Nephron progenitor cell (in vitro differentiated cells): ENCODE measurements around the gene TTC3.

Experiments used
- DNase-seq: peaks from one replicate; pipeline ENCODE4 v3.0.0; 2021
- H3K27ac Mint-ChIP-seq: 2 replicates; pipeline ENCODE4 v1.8.0; 2021; ENCODE audit warnings: mild to moderate bottlenecking, moderate library complexity, mixed read lengths
- H3K27me3 Mint-ChIP-seq: 2 replicates; pipeline ENCODE4 v1.8.0; 2021; ENCODE audit warnings: mild to moderate bottlenecking, low read depth, mixed read lengths; ENCODE audit not compliant: poor library complexity
- H3K36me3 Mint-ChIP-seq: 2 replicates; pipeline ENCODE4 v1.8.0; 2021; ENCODE audit warnings: low read depth, mixed read lengths
- H3K4me1 Mint-ChIP-seq: 2 replicates; pipeline ENCODE4 v1.8.0; 2021; ENCODE audit warnings: mixed read lengths
- H3K4me3 Mint-ChIP-seq: 2 replicates; pipeline ENCODE4 v1.8.0; 2021; ENCODE audit warnings: mild to moderate bottlenecking, moderate library complexity, mixed read lengths
- H3K9me3 Mint-ChIP-seq: 2 replicates; pipeline ENCODE4 v1.8.0; 2021; ENCODE audit warnings: mild to moderate bottlenecking, moderate library complexity, mixed read lengths
- CTCF ChIP-seq: fragments of 200-600 bp; sonication (generic); IDR thresholded peaks from 2 replicates; pipeline ENCODE4 v1.5.0; 2021; ENCODE audit warnings: antibody characterized with exemption

Gene TTC3

DNA sequence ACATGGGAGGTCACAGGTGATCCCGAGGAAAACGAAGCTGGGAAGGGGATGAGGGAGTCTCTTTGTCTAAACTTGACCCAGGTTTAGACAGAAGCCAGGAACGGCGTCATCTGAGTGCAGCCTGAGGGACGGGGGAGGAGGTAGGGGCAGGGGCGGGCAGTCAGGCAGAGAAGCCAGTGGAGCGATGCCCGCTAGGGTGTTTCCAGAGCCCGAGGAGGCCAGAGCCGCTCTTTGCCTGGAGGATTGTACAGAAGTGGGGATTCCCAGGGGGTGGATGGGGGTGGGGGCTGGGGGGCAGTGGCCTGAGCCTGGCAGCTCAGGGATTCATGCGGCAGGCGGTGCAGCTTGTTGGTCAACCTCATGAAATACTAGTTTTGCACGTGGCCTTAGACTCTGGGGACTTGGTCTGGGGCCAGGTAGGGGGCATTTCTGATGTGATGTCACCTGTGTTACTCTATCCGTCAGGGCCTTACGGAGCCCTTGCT lies 135.7 kb downstream of the TTC3 start:
- Mint-ChIP-seq H3K36me3 (peaks cover 37% of the 10 kb centered on the region), H3K4me3 (no peak overlapping the region), H3K9me3 (peaks cover 35% of the 10 kb centered on the region), H3K4me1 (peaks cover 24% of the 10 kb centered on the region), H3K27ac (no peak overlapping the region), H3K27me3 (peaks cover 3% of the 10 kb centered on the region)
- DNase-seq, result peak; percentile 46
- no peak for TF ChIP-seq CTCF

DNA sequence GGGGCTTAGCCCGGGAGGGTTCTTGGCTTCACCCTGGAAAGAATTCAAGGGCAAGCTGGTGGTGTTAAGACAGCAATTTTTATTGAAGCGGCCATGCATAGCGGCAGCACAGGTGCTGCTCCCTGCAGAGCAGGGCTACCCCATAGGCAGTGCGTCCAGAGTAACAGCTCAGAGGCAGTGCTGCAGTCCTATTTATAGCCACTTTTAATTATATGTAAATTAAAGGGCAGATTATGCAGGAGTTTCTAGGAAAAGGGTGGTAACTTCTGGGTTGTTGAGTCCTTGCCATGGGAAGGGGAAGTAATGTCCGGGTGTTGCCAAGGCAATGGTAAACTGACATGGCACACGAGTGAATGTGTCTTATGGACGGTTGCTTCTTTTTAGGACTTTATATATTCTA lies 137.1 kb downstream of the TTC3 start:
- H3K36me3 Mint-ChIP-seq, result peaks cover 25% of the 10 kb centered on the region
- peaks cover 35% of the 10 kb centered on the region for H3K9me3 Mint-ChIP-seq
- peaks cover 16% of the 10 kb centered on the region for H3K4me1 Mint-ChIP-seq
- no peak overlapping the region for H3K27ac Mint-ChIP-seq
- no peak for DNase-seq
- peaks cover 3% of the 10 kb centered on the region for H3K27me3 Mint-ChIP-seq
- no peak overlapping the region for H3K4me3 Mint-ChIP-seq
- no peak for TF ChIP-seq CTCF

GRCh38 chr21:37210799-37211198 lies 137.7 kb downstream of the TTC3 start:
- Mint-ChIP-seq H3K4me3 (no peak overlapping the region), H3K4me1 (peaks cover 16% of the 10 kb centered on the region), H3K27me3 (peaks cover 3% of the 10 kb centered on the region), H3K36me3 (peaks cover 21% of the 10 kb centered on the region), H3K9me3 (peaks cover 35% of the 10 kb centered on the region), H3K27ac (no peak overlapping the region)
- no peak for TF ChIP-seq CTCF
- DNase-seq, result no peak

- no peak overlapping the region for H3K27ac Mint-ChIP-seq
- DNase-seq, result no peak
- H3K27me3 Mint-ChIP-seq, result peaks cover 6% of the 10 kb centered on the region
- peaks cover 23% of the 10 kb centered on the region for H3K9me3 Mint-ChIP-seq
- no peak for TF ChIP-seq CTCF
- H3K36me3 Mint-ChIP-seq, result peaks cover 31% of the 10 kb centered on the region
- H3K4me3 Mint-ChIP-seq, result no peak overlapping the region
- H3K4me1 Mint-ChIP-seq, result no peaks in the 10 kb centered on the region
Observed at GRCh38 chr21:37214952-37215351, 141.9 kb downstream of the TTC3 start.

DNA sequence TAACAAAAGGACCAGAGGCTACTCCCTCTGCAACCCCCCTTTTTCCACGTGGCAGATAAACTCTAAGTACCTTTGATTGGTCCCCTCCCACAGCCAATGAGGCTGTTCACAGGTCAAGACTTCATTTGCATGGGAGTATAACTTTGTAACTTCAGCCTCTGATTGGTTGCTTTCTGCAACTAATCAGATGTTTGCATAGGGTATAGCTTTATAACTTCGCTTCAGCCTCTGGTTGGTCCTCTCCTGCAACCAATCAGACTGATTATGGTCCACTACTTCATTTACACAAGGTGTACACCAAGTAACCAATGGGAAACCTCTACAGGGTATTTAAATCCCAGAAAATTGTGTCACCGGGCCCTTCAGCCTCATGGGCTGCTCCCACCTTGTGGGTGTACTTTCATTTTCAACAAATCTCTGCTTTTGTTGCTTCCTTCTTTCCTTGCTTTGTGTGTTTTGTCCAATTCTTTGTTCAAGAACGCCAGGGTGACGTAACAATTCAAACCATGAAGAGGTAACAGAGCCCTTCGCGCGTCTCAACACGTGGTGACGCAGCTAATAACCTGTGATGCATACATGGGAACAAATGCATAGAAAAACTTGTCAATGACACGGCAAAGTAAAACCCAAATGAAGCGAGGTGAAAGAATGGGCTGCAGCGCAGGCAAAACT lies 146.8 kb downstream of the TTC3 start:
- no peak overlapping the region for H3K27ac Mint-ChIP-seq
- no peak for TF ChIP-seq CTCF

GRCh38 chr21:37220433-37220980 lies 147.5 kb downstream of the TTC3 start:
- H3K4me3 Mint-ChIP-seq, result peak overlapping the region; percentile 72
- peaks cover 8% of the 10 kb centered on the region for H3K27me3 Mint-ChIP-seq
- no peak for TF ChIP-seq CTCF
- no peaks in the 10 kb centered on the region for H3K4me1 Mint-ChIP-seq
- no peak overlapping the region for H3K27ac Mint-ChIP-seq
- peaks cover 20% of the 10 kb centered on the region for H3K9me3 Mint-ChIP-seq
- peaks cover 69% of the 10 kb centered on the region for H3K36me3 Mint-ChIP-seq
- no peak for DNase-seq

More for the DNA sequence above, 146.8 kb downstream of the TTC3 start:
- peaks cover 63% of the 10 kb centered on the region for H3K36me3 Mint-ChIP-seq
- peak overlapping the region; percentile 72 for H3K4me3 Mint-ChIP-seq
- H3K4me1 Mint-ChIP-seq, result no peaks in the 10 kb centered on the region
- H3K27me3 Mint-ChIP-seq, result peaks cover 8% of the 10 kb centered on the region
- H3K9me3 Mint-ChIP-seq, result peaks cover 20% of the 10 kb centered on the region
- no peak for DNase-seq
